H1 (cell line): ENCODE measurements around the gene NUP133. TPM values are rescaled to one million over a fixed set of nuclear protein-coding genes. Genes with fewer than 3 reads are reported as not detected.

ENCODE experiments used
- CTCF ChIA-PET: fragments of 300-600 bp; sonication (Branson Sonifier 250); formaldehyde crosslinking; loops from one replicate; lab custom pipeline; 2021; ENCODE audit not compliant: partially characterized antibody; lab: Charles Lee
- POLR2A ChIA-PET: fragments of 300-600 bp; sonication (Branson Sonifier 250); formaldehyde crosslinking; loops from one replicate; lab custom pipeline; 2021; ENCODE audit warnings: inconsistent platforms; ENCODE audit not compliant: partially characterized antibody; lab: Charles Lee
- DNase-seq, 2 experiments: peaks; one replicate each; pipeline versions ENCODE4 v3.0.0 to v3.0.0-alpha.2; 2010 to 2022; ENCODE audit warnings: low spot score in 2 of 2, low read depth in 1 of 2, mixed read lengths in 1 of 2
- FAIRE-seq: peaks from 2 replicates; lab custom pipeline; 2011; peaks lifted over from hg19 to GRCh38; lab: Jason Lieb, UNC
- H2AFZ ChIP-seq: 2 replicates; pipeline ENCODE4 v1.8.1; 2012; ENCODE audit warnings: low read length, inconsistent platforms
- H2AK5ac ChIP-seq: 2 replicates; pipeline ENCODE4 v1.6.1; 2013; ENCODE audit warnings: low read depth, low read length
- H2BK120ac ChIP-seq: replicated peaks from 2 replicates; pipeline ENCODE3; 2013; ENCODE audit warnings: low read depth, low read length, inconsistent platforms
- H2BK12ac ChIP-seq: 2 replicates; pipeline ENCODE4 v1.6.1; 2013; ENCODE audit warnings: low read depth, low read length
- H2BK15ac ChIP-seq: 2 replicates; pipeline ENCODE4 v1.6.1; 2013; ENCODE audit warnings: low read length
- H2BK20ac ChIP-seq: 2 replicates; pipeline ENCODE4 v1.6.1; 2013; ENCODE audit warnings: low read length
- H2BK5ac ChIP-seq: 2 replicates; pipeline ENCODE4 v1.6.1; 2013; ENCODE audit warnings: low read depth, low read length
- H3K14ac ChIP-seq: 2 replicates; pipeline ENCODE4 v1.6.1; 2013; ENCODE audit warnings: inconsistent platforms; ENCODE audit not compliant: insufficient read length
- H3K18ac ChIP-seq: 2 replicates; pipeline ENCODE4 v1.6.1; 2013; ENCODE audit warnings: low read length; ENCODE audit errors: extremely low read depth
- H3K23ac ChIP-seq: 2 replicates; pipeline ENCODE4 v1.6.1; 2013; ENCODE audit warnings: inconsistent platforms; ENCODE audit not compliant: insufficient read length
- H3K23me2 ChIP-seq: 2 replicates; pipeline ENCODE4 v1.6.1; 2013; ENCODE audit warnings: low read depth, low read length
- H3K27ac ChIP-seq: 2 replicates; pipeline ENCODE4 v1.6.1; 2011; ENCODE audit warnings: low read depth, low read length, inconsistent platforms
- H3K27me3 ChIP-seq, 4 experiments: replicated peaks in 1 of 4; 1 replicate in 1 of 4; 2 replicates in 3 of 4; pipeline versions ENCODE4 v1.6.1 to v1.8.1; 2011 to 2013; ENCODE audit warnings: low read length in 3 of 4, mild to moderate bottlenecking in 3 of 4, inconsistent platforms in 2 of 4, mixed read lengths in 2 of 4, moderate library complexity in 1 of 4; ENCODE audit not compliant: control insufficient read depth in 3 of 4, insufficient read depth in 3 of 4; ENCODE audit errors: extremely low read depth in 1 of 4
- H3K36me3 ChIP-seq, 4 experiments: 2 replicates each; pipeline versions ENCODE4 v1.6.1 to v1.8.1; 2011 to 2013; ENCODE audit warnings: mild to moderate bottlenecking in 4 of 4, low read length in 3 of 4, moderate library complexity in 2 of 4, control low read depth in 1 of 4, inconsistent platforms in 1 of 4; ENCODE audit not compliant: insufficient read depth in 4 of 4, control insufficient read depth in 2 of 4
- H3K4ac ChIP-seq: replicated peaks from 2 replicates; pipeline ENCODE3; 2013; ENCODE audit warnings: low read length, low read depth, mixed read lengths, inconsistent platforms; ENCODE audit not compliant: insufficient read length
- H3K4me1 ChIP-seq, 4 experiments: replicated peaks in 1 of 4; 1 replicate in 1 of 4; 2 replicates in 3 of 4; pipeline versions ENCODE4 v1.6.1 to v1.8.1; 2011 to 2013; ENCODE audit warnings: low read length in 3 of 4, inconsistent platforms in 2 of 4, mixed read lengths in 1 of 4; ENCODE audit not compliant: insufficient read depth in 4 of 4, control insufficient read depth in 3 of 4
- H3K4me2 ChIP-seq, 2 experiments: 2 replicates each; pipeline versions ENCODE4 v1.6.1 to v1.8.1; 2011 to 2013; ENCODE audit warnings: low read depth in 2 of 2, low read length in 2 of 2, control low read depth in 1 of 2, inconsistent platforms in 1 of 2, mild to moderate bottlenecking in 1 of 2; ENCODE audit not compliant: insufficient read depth in 1 of 2
- H3K4me3 ChIP-seq, 4 experiments: fragments of 200-600, 300-600 bp in 1 of 4; sonication (generic), shearing (Covaris generic), sonication (Bioruptor Twin) in 1 of 4; 2 replicates each; pipeline versions ENCODE4 v1.5.1 to v1.8.1; 2011 to 2016; ENCODE audit warnings: low read length in 4 of 4, low read depth in 3 of 4, control low read depth in 2 of 4, inconsistent platforms in 2 of 4, mild to moderate bottlenecking in 2 of 4, mixed read lengths in 1 of 4, moderate library complexity in 1 of 4; ENCODE audit not compliant: insufficient read depth in 2 of 4; ENCODE audit errors: extremely low read depth in 1 of 4
- H3K56ac ChIP-seq: replicated peaks from 2 replicates; pipeline ENCODE3; 2013; ENCODE audit warnings: low read depth, mild to moderate bottlenecking, mixed read lengths, low read length, inconsistent platforms; ENCODE audit not compliant: insufficient read length
- H3K79me1 ChIP-seq: 2 replicates; pipeline ENCODE4 v1.6.1; 2013; ENCODE audit warnings: low read depth, low read length, control low read depth
- H3K79me2 ChIP-seq, 2 experiments: 2 replicates each; pipeline versions ENCODE4 v1.6.1 to v1.8.1; 2012 to 2013; ENCODE audit warnings: low read length in 2 of 2, mild to moderate bottlenecking in 2 of 2, inconsistent platforms in 1 of 2; ENCODE audit not compliant: insufficient read depth in 2 of 2, control insufficient read depth in 1 of 2
- H3K9ac ChIP-seq, 4 experiments: replicated peaks in 1 of 4; 1 replicate in 1 of 4; 2 replicates in 3 of 4; pipeline versions ENCODE4 v1.6.1 to v1.8.1; 2011 to 2013; ENCODE audit warnings: low read depth in 3 of 4, low read length in 3 of 4, control low read depth in 2 of 4, mild to moderate bottlenecking in 2 of 4, moderate library complexity in 2 of 4, inconsistent platforms in 1 of 4; ENCODE audit errors: extremely low read depth in 1 of 4
- H3K9me3 ChIP-seq, 2 experiments: 2 replicates each; pipeline versions ENCODE4 v1.6.1 to v1.8.1; 2012 to 2013; ENCODE audit warnings: mild to moderate bottlenecking in 2 of 2, moderate library complexity in 2 of 2, control low read depth in 1 of 2, inconsistent platforms in 1 of 2, low read depth in 1 of 2, low read length in 1 of 2, mixed read lengths in 1 of 2; ENCODE audit not compliant: insufficient read depth in 2 of 2
- H4K20me1 ChIP-seq, 2 experiments: replicated peaks in 1 of 2; 2 replicates each; pipeline versions ENCODE3 to v1.8.1; 2011 to 2013; ENCODE audit warnings: inconsistent platforms in 2 of 2, low read length in 2 of 2, mild to moderate bottlenecking in 1 of 2; ENCODE audit not compliant: insufficient read depth in 2 of 2, control insufficient read depth in 1 of 2
- H4K5ac ChIP-seq: 2 replicates; pipeline ENCODE4 v1.6.1; 2013; ENCODE audit warnings: low read length, low read depth, mixed read lengths, inconsistent platforms; ENCODE audit not compliant: insufficient read length
- H4K8ac ChIP-seq: 2 replicates; pipeline ENCODE4 v1.8.0; 2013; ENCODE audit warnings: mild to moderate bottlenecking, moderate library complexity, low read length, inconsistent platforms; ENCODE audit not compliant: insufficient read depth; ENCODE audit errors: extremely low read depth
- H4K91ac ChIP-seq: replicated peaks from 2 replicates; pipeline ENCODE3; 2013; ENCODE audit warnings: low read length, mixed read lengths, inconsistent platforms; ENCODE audit not compliant: insufficient read length
- BACH1 ChIP-seq: IDR thresholded peaks from 2 replicates; pipeline ENCODE4 v1.6.1; 2012; ENCODE audit warnings: low read length, improper control_type of control experiment
- BCL11A ChIP-seq, 2 experiments: IDR thresholded peaks; one replicate each; pipeline ENCODE4 v1.6.1; 2011; ENCODE audit warnings: low read depth in 2 of 2, low read length in 2 of 2, mild to moderate bottlenecking in 2 of 2
- CEBPB ChIP-seq: IDR thresholded peaks from 2 replicates; pipeline ENCODE4 v1.6.1; 2012; ENCODE audit warnings: low read depth, low read length
- CHD2 ChIP-seq: IDR thresholded peaks from 2 replicates; pipeline ENCODE4 v1.6.1; 2012; ENCODE audit warnings: low read length, improper control_type of control experiment
- CTBP2 ChIP-seq: IDR thresholded peaks from 2 replicates; pipeline ENCODE4 v1.7.0; 2011; ENCODE audit warnings: borderline replicate concordance, mild to moderate bottlenecking, moderate library complexity, mixed read lengths, low read length; ENCODE audit not compliant: insufficient read depth, insufficient read length
- CTCF ChIP-seq, 3 experiments: IDR thresholded peaks; 1 replicate in 2 of 3; 2 replicates in 1 of 3; pipeline versions ENCODE4 v1.5.1 to v1.6.1; 2011; ENCODE audit warnings: low read length in 3 of 3, mild to moderate bottlenecking in 3 of 3, inconsistent platforms in 2 of 3, low read depth in 1 of 3, moderate library complexity in 1 of 3; ENCODE audit not compliant: insufficient read depth in 1 of 3; ENCODE audit errors: control extremely low read depth in 1 of 3
- JUND ChIP-seq: IDR thresholded peaks from 2 replicates; pipeline ENCODE4 v1.6.1; 2011; ENCODE audit warnings: mild to moderate bottlenecking, improper control_type of control experiment, low read length
- KDM5A ChIP-seq: fragments of 200-600 bp; IDR thresholded peaks from 2 replicates; pipeline ENCODE4 v1.7.1; 2012; ENCODE audit warnings: mild to moderate bottlenecking, low read length, inconsistent platforms, mixed read lengths
- POLR2AphosphoS5 ChIP-seq: IDR thresholded peaks from 2 replicates; pipeline ENCODE4 v1.6.1; 2011; ENCODE audit warnings: low read depth, low read length
- SP1 ChIP-seq: IDR thresholded peaks from 2 replicates; pipeline ENCODE4 v1.6.1; 2011; ENCODE audit warnings: low read depth, low read length
- SP4 ChIP-seq: IDR thresholded peaks from 2 replicates; pipeline ENCODE4 v1.6.1; 2012; ENCODE audit warnings: low read length, inconsistent platforms
- SRF ChIP-seq: IDR thresholded peaks from 2 replicates; pipeline ENCODE4 v1.6.1; 2011; ENCODE audit warnings: mild to moderate bottlenecking, low read depth, low read length, moderate library complexity
- ZNF274 ChIP-seq: IDR thresholded peaks from 2 replicates; pipeline ENCODE4 v1.7.0; 2012; ENCODE audit warnings: low read length, borderline replicate concordance; ENCODE audit errors: extremely low read depth
- polyA plus RNA-seq, 7 experiments: library from polyadenylated mRNA; depleted of rRNA in 3 of 7; stranded (reverse) in 5 of 7; unstranded in 2 of 7; fragments of >200 nt in 5 of 7; fragments of 200-250 nt in 2 of 7; gene quantifications; 1 replicate in 5 of 7; 2 replicates in 1 of 7; 4 replicates in 1 of 7; pipeline versions ENCODE4 v1.2.1 to v1.2.3, GENCODE V29; 2011 to 2013; ENCODE audit warnings: missing spikeins in 2 of 7, mixed read lengths in 2 of 7
- total RNA-seq: library from RNA; stranded (reverse); fragmentation: NEBNext Ultra II Directional; extraction: Animal tissue kit (Norgen Biotek cat#: 25700); gene quantifications from 2 replicates; pipeline ENCODE4 v1.2.1, GENCODE V29; 2021
- TF ChIP-seq, protein P1 (sequence below): IDR thresholded peaks from 2 replicates; pipeline ENCODE4 v1.6.1; 2011; ENCODE audit warnings: low read depth, mild to moderate bottlenecking, low read length; ENCODE audit not compliant: insufficient read depth

NUP133 gene
- total and polyA plus RNA-seq, 2 of the 8 experiments (the other 6 are each of a cell fraction or from before 2014, with no cell fraction given) = 20.6 to 72.1 TPM

DNA sequence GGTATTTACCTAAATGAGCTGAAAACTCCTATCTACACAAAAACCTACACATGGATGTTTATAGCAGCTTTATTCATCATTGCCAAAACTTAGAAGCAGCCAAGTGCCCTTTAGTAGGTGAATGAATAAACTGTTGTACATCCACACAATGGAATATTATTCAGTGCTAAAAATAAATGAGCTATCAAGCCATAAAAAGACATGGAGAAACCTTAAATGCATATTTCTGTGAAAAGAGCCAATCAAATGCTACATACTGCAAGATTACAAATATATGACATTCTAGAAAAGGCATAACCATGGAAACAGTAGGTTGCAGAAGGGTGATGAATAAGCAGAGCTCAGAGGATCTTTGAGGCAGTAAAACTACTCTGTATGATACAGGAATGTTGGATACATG, 27.1 kb upstream of the NUP133 start:
- H3K27me3 ChIP-seq = no peaks in the 10 kb centered on the region
- no peak overlapping the region for H2BK15ac ChIP-seq
- no peak overlapping the region for H4K5ac ChIP-seq
- no peaks in the 10 kb centered on the region for H3K4me1 ChIP-seq
- H3K79me1 ChIP-seq = no peaks in the 10 kb centered on the region; the same call in 1 of the 2 replicates
- no peak overlapping the region for H2BK20ac ChIP-seq
- H3K36me3 ChIP-seq = peaks cover 0 to 9% (median 3%) of the 10 kb centered on the region in 4 experiments; a peak in 5 of 8 replicates
- no peak overlapping the region for H2BK12ac ChIP-seq
- H3K4ac ChIP-seq = no peak overlapping the region
- H2BK5ac ChIP-seq = no peak overlapping the region
- CTCF ChIA-PET = interaction anchor here (0.6 to 1.2 kb wide), 2 partner anchors 23 to 64 kb away, joined by 3 to 7 read pairs; partner anchors contain the start of gene ABCB10
- peaks cover 0 to 2% of the 10 kb centered on the region in 2 experiments for H4K20me1 ChIP-seq
- no peak overlapping the region for H4K8ac ChIP-seq
- H3K4me3 ChIP-seq = no peak overlapping the region
- H3K23me2 ChIP-seq = no peaks in the 10 kb centered on the region
- H2BK120ac ChIP-seq = no peak overlapping the region
- no peaks in the 10 kb centered on the region for H3K9me3 ChIP-seq
- H3K27ac ChIP-seq = no peak overlapping the region
- H4K91ac ChIP-seq = no peak overlapping the region
- no peak overlapping the region for H2AFZ ChIP-seq
- H3K18ac ChIP-seq = no peak overlapping the region
- H3K4me2 ChIP-seq = no peak overlapping the region
- H3K79me2 ChIP-seq = no peaks in the 10 kb centered on the region
- no peak overlapping the region for H3K14ac ChIP-seq
- no peak for FAIRE-seq
- POLR2A ChIA-PET = no interaction called here
- no peak overlapping the region for H2AK5ac ChIP-seq
- no peak overlapping the region for H3K56ac ChIP-seq
- DNase-seq = no peak
- no peak overlapping the region for H3K9ac ChIP-seq
- no peak overlapping the region for H3K23ac ChIP-seq
- TF ChIP-seq BACH1 (no peak), KDM5A (no peak), SP1 (no peak), POLR2AphosphoS5 (no peak), JUND (no peak), CHD2 (no peak), SP4 (no peak), CTCF (IDR thresholded peaks at IDR 0.05; ENCODE audit: control extremely low read depth in 1 of 3, insufficient read depth in 1 of 3, low read depth in 1 of 3, low read length in 3 of 3) (no peak), CTBP2 (no peak), SRF (no peak), BCL11A (IDR thresholded peaks at IDR 0.05; ENCODE audit: low read depth in 2 of 2, low read length in 2 of 2) (no peak), ZNF274 (no peak), CEBPB (no peak)
- TF ChIP-seq, protein P1, sequence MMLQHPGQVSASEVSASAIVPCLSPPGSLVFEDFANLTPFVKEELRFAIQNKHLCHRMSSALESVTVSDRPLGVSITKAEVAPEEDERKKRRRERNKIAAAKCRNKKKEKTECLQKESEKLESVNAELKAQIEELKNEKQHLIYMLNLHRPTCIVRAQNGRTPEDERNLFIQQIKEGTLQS = no peak
